ENCODE measurements around the gene TNFRSF8.

DNA sequence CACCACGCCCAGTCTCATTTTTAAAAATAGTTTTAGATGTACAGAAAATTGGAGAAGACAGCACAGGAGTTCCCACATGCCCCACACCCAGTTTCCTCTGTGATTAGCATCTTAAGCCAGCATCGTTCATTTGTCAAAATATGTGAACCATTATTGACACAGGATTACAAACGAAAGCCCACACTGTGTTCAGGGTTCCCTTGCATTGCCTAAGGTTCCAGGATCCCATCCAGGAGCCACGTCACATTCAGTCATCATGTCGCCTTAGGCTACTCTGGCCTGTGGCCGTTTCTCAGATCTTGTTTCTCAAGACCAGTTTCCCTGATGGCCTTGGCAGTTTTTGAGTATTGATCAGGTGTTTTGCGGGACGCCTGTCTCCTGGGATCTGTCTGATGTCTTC lies 69.0 kb downstream of the TNFRSF8 start:
- TF ChIP-seq EZH2 (IDR thresholded peaks at IDR 0.05; ENCODE audit: low read length, missing control alignments) = no peak
- TF ChIP-seq, protein P1, sequence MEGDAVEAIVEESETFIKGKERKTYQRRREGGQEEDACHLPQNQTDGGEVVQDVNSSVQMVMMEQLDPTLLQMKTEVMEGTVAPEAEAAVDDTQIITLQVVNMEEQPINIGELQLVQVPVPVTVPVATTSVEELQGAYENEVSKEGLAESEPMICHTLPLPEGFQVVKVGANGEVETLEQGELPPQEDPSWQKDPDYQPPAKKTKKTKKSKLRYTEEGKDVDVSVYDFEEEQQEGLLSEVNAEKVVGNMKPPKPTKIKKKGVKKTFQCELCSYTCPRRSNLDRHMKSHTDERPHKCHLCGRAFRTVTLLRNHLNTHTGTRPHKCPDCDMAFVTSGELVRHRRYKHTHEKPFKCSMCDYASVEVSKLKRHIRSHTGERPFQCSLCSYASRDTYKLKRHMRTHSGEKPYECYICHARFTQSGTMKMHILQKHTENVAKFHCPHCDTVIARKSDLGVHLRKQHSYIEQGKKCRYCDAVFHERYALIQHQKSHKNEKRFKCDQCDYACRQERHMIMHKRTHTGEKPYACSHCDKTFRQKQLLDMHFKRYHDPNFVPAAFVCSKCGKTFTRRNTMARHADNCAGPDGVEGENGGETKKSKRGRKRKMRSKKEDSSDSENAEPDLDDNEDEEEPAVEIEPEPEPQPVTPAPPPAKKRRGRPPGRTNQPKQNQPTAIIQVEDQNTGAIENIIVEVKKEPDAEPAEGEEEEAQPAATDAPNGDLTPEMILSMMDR (conservative IDR thresholded peaks at IDR 0.05 in 1 of 2, IDR thresholded peaks at IDR 0.05 in 1 of 2; ENCODE audit: low read depth in 1 of 2, low read length in 2 of 2) = no peak
